Measurements from ENCODE around the gene KLF13. TPM values are rescaled to one million over a fixed set of nuclear protein-coding genes. Genes with fewer than 3 reads are reported as not detected.

The KLF13 gene
- total and polyA plus RNA-seq, 2 experiments from 2014 or later, result 23.5 to 28.6 TPM

GRCh38 chr15:31381801-31382712 is 55.4 kb downstream of the KLF13 start:
- DNase-seq (ENCODE audit: low spot score) (no peak), ATAC-seq (no peak)
- Mint-ChIP-seq H3K9me3 (0 out of 3 replicates have a peak, but pooled peaks cover 5% of the 10 kb centered on the region), H3K27ac (peak overlapping the region; percentile 33; the same call in 1 of the 2 replicates), H3K4me1 (peaks cover 16% of the 10 kb centered on the region; the same call in 2 of the 3 replicates), H3K27me3 (ENCODE audit: insufficient read depth, low read depth, poor library complexity) (peaks cover 12% of the 10 kb centered on the region), H3K36me3 (ENCODE audit: low read depth) (peaks cover 14% of the 10 kb centered on the region), H3K4me3 (no peak overlapping the region)
- TF ChIP-seq EZH2 (IDR thresholded peaks at IDR 0.05; ENCODE audit: low read depth, unreplicated experiment) (no peak), ZNF331 (CRISPR knock-in tag; IDR thresholded peaks at IDR 0.05; ENCODE audit: low read depth) (no peak), STAT1 (IDR thresholded peaks at IDR 0.05; ENCODE audit: unreplicated experiment) (no peak), POLR2AphosphoS5 (IDR thresholded peaks at IDR 0.05; ENCODE audit: low read depth) (no peak)
- H3K4me1 ChIP-seq (ENCODE audit: insufficient read depth), result peaks cover 9% of the 10 kb centered on the region
- H3K27ac ChIP-seq (ENCODE audit: low read depth), result no peak overlapping the region
- no peaks in the 10 kb centered on the region for H3K27me3 ChIP-seq (ENCODE audit: insufficient read depth)
- H3K4me3 ChIP-seq, result no peak overlapping the region
- H3F3A ChIP-seq (replicated peaks; ENCODE audit: low read depth), result no peaks in the 10 kb centered on the region
- H3K4me2 ChIP-seq, result no peak overlapping the region
- H3K36me3 ChIP-seq (ENCODE audit: insufficient read depth), result no peaks in the 10 kb centered on the region
- H4K20me1 ChIP-seq (replicated peaks; ENCODE audit: insufficient read depth), result peaks cover 4% of the 10 kb centered on the region; the same call in 1 of the 2 replicates
- H3K9me2 ChIP-seq (ENCODE audit: insufficient read depth), result no peaks in the 10 kb centered on the region; the same call in 1 of the 2 replicates
- H3K79me2 ChIP-seq (replicated peaks; ENCODE audit: insufficient read depth), result no peaks in the 10 kb centered on the region; the same call in 1 of the 2 replicates
- no peak overlapping the region for H2AFZ ChIP-seq

- Histone ChIP-seq H4K20me1 (replicated peaks; ENCODE audit: insufficient read depth) (no peaks in the 10 kb centered on the region; the same call in 1 of the 2 replicates), H3K27ac (ENCODE audit: low read depth) (no peak overlapping the region), H3K27me3 (ENCODE audit: insufficient read depth) (no peaks in the 10 kb centered on the region), H3K79me2 (replicated peaks; ENCODE audit: insufficient read depth) (no peaks in the 10 kb centered on the region; the same call in 1 of the 2 replicates), H2AFZ (no peak overlapping the region), H3K9me2 (ENCODE audit: insufficient read depth) (no peaks in the 10 kb centered on the region; the same call in 1 of the 2 replicates), H3F3A (replicated peaks; ENCODE audit: low read depth) (no peaks in the 10 kb centered on the region), H3K36me3 (ENCODE audit: insufficient read depth) (no peaks in the 10 kb centered on the region), H3K4me3 (no peak overlapping the region), H3K4me2 (no peak overlapping the region), H3K4me1 (ENCODE audit: insufficient read depth) (peaks cover 3% of the 10 kb centered on the region; the same call in 1 of the 2 replicates)
- Mint-ChIP-seq H3K9me3 (0 out of 3 replicates have a peak, but pooled peaks cover 5% of the 10 kb centered on the region), H3K27me3 (ENCODE audit: insufficient read depth, low read depth, poor library complexity) (peaks cover 12% of the 10 kb centered on the region), H3K27ac (peak overlapping the region; percentile 33; the same call in 1 of the 2 replicates), H3K4me3 (no peak overlapping the region), H3K36me3 (ENCODE audit: low read depth) (peaks cover 14% of the 10 kb centered on the region), H3K4me1 (peaks cover 11% of the 10 kb centered on the region; the same call in 2 of the 3 replicates)
- ATAC-seq (no peak), DNase-seq (ENCODE audit: low spot score) (no peak)
- TF ChIP-seq STAT1 (IDR thresholded peaks at IDR 0.05; ENCODE audit: unreplicated experiment) (no peak), JUNB (IDR thresholded peaks at IDR 0.05; ENCODE audit: unreplicated experiment) (no peak), CTCF (conservative IDR thresholded peaks at IDR 0.05; ENCODE audit: low read depth in 2 of 2) (no peak), ETS1 (IDR thresholded peaks at IDR 0.05) (no peak), ZNF114 (CRISPR knock-in tag; IDR thresholded peaks at IDR 0.05) (no peak), ZNF331 (CRISPR knock-in tag; IDR thresholded peaks at IDR 0.05; ENCODE audit: low read depth) (no peak), EZH2 (IDR thresholded peaks at IDR 0.05; ENCODE audit: low read depth, unreplicated experiment) (no peak), POLR2AphosphoS5 (IDR thresholded peaks at IDR 0.05; ENCODE audit: low read depth) (no peak), NANOG (IDR thresholded peaks at IDR 0.05; ENCODE audit: borderline replicate concordance) (no peak), EZH2phosphoT487 (IDR thresholded peaks at IDR 0.05; ENCODE audit: unreplicated experiment) (no peak), REST (IDR thresholded peaks at IDR 0.05; ENCODE audit: unreplicated experiment) (no peak)
Measured at GRCh38 chr15:31382713-31383045, 56.0 kb downstream of the KLF13 start.
